ENCODE results near the gene ETS1. TPM values are rescaled to one million over a fixed set of nuclear protein-coding genes. Genes with fewer than 3 reads are reported as not detected.
"Not testable (repeated sequence)": the region's sequence is repeated elsewhere in the genome, so short reads cannot be mapped to it uniquely, and the experiment has no call there.

Gene ETS1
- total RNA-seq, 2 experiments from 2014 or later, result 579 to 590 TPM

DNA sequence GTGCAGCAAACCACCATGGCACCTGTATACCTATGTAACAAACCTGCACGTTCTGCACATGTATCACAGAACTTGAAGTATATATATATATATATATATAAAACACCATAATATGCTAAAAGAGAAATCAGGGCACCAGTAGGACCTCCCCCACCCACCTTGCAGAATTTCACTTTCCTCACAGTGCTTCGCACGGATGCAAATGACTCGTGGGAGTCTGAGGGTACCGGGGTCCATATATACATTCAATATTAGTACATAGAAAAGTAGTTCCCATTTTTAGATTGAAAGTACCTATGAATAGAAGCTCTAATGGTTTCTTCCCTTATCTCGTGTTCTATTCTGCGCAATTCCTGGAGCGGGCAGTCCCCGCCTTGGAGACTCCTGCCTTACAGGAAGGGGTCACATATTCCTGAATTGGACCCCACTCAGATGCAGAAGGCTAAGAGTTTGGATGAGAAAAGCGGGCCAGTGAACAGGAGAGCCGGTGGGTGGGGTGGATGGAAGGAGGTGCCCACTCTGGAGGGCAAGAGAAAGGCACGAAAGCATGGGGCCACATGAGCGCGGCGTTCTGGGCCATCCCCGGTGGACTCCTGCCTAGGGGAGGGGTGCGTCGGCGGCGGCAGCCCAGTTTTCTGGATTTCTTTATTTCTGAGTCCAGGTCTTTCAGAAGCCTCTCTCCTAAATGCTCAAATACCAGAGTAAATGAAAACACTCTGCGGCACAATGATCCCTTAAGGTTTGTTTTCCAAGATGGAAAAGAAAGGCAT, 136.3 kb downstream of the ETS1 start:
- ATAC-seq (ENCODE audit: poor library complexity) (no peak), DNase-seq (peak in 1 of 14 experiments; percentile 4)
- no peaks in the 10 kb centered on the region for H3K27me3 ChIP-seq (ENCODE audit: control insufficient read depth in 1 of 2, insufficient read depth in 2 of 2, low read length in 2 of 2)
- H3K9me3 ChIP-seq (ENCODE audit: control insufficient read depth in 1 of 2, insufficient read depth in 1 of 2, low read length in 2 of 2), result no peaks in the 10 kb centered on the region
- no peak for TF ChIP-seq CTCF (IDR thresholded peaks at IDR 0.05)
- H3K4me1 ChIP-seq (ENCODE audit: insufficient read depth, low read length), result peaks cover 35% of the 10 kb centered on the region
- POLR2A ChIA-PET, result interaction anchor here (0.6 to 1.5 kb wide), 7 partner anchors 14 to 149 kb away, joined by 3 to 4 read pairs (median 3); no protein-coding TSS in a partner anchor
- Mint-ChIP-seq H3K36me3 (ENCODE audit: low read depth) (peaks cover 15% of the 10 kb centered on the region), H3K9me3 (peaks cover 4% of the 10 kb centered on the region), H3K4me3 (peak overlapping the region; percentile 22), H3K27me3 (no peaks in the 10 kb centered on the region), H3K27ac (peak overlapping the region; percentile 65), H3K4me1 (ENCODE audit: low read depth) (peaks cover 77% of the 10 kb centered on the region)
- no peak overlapping the region for H3K27ac ChIP-seq (ENCODE audit: low read depth in 1 of 2, low read length in 2 of 2)
- CTCF ChIA-PET, result interaction anchor here (0.7 to 1.4 kb wide), 2 partner anchors 113 to 279 kb away, joined by 3 to 4 read pairs; no protein-coding TSS in a partner anchor
- H3K4me3 ChIP-seq (ENCODE audit: low read length), result no peak overlapping the region
- intact Hi-C loops (cut with DNase I, micrococcal nuclease), result no loop called here
- peaks cover 4% of the 10 kb centered on the region for H3K36me3 ChIP-seq (ENCODE audit: insufficient read depth, low read length)

GRCh38 chr11:128450425-128450824, 136.9 kb downstream of the ETS1 start:
- CTCF ChIA-PET, result interaction anchor here (1.0 to 1.4 kb wide), 2 partner anchors 8 to 278 kb away, joined by 3 to 4 read pairs; no protein-coding TSS in a partner anchor
- H3K4me1 ChIP-seq (ENCODE audit: insufficient read depth, low read length), result peaks cover 29% of the 10 kb centered on the region
- H3K36me3 ChIP-seq (ENCODE audit: insufficient read depth, low read length); H3K9me3 ChIP-seq (ENCODE audit: control insufficient read depth in 1 of 2, insufficient read depth in 1 of 2, low read length in 2 of 2); H3K4me3 ChIP-seq (ENCODE audit: low read length); H3K27me3 ChIP-seq (ENCODE audit: control insufficient read depth in 1 of 2, insufficient read depth in 2 of 2, low read length in 2 of 2); ATAC-seq (ENCODE audit: poor library complexity); intact Hi-C loops (cut with DNase I, micrococcal nuclease); H3K27ac Mint-ChIP-seq; DNase-seq; H3K36me3 Mint-ChIP-seq (ENCODE audit: low read depth); H3K27ac ChIP-seq (ENCODE audit: low read depth in 1 of 2, low read length in 2 of 2); H3K27me3 Mint-ChIP-seq; H3K9me3 Mint-ChIP-seq: not testable (repeated sequence)
- POLR2A ChIA-PET, result interaction anchor here (0.6 to 1.6 kb wide), 4 partner anchors 25 to 146 kb away, joined by 3 to 6 read pairs (median 3); no protein-coding TSS in a partner anchor
- Mint-ChIP-seq H3K4me3 (peak overlapping the region; percentile 12), H3K4me1 (ENCODE audit: low read depth) (peaks cover 77% of the 10 kb centered on the region)

DNA sequence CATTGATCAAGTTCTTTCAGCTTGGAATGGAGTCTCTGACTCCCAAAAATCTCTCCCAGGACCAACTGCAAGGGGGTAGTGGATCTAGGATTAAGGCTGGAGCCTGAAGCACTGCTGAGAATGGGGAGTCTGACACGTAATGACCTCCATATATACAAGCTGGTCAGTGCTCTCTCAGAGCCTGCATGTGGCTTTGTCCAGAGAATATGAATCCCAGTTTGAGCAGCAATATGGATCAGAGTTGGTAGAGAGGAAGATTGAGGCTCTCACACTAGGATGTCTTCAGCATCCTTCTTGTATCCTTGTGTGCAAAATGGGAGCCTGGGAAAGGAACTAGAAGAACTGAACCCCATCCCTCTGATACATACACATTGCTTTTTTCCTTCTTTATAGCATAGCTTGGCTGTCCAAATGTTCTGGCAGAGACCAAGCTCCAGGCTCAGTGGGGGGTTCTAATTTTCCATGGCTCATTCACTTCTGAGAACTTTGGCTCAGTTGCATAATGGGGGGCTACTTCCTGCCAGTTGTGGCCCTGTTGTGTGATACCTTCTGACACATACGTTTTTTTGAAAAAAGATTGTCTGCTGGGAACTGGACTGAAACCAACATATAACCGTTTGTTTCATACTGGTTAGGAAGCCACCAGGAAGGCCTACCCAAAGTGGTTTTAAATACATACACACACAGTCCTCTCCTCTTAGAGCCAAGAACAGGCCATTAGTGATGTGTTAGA, 138.2 kb downstream of the ETS1 start:
- no peaks in the 10 kb centered on the region for H3K36me3 ChIP-seq (ENCODE audit: insufficient read depth, low read length)
- no peaks in the 10 kb centered on the region for H3K27me3 Mint-ChIP-seq
- H3K4me3 Mint-ChIP-seq, result no peak overlapping the region
- peaks cover 4% of the 10 kb centered on the region for H3K36me3 Mint-ChIP-seq (ENCODE audit: low read depth)
- ATAC-seq (ENCODE audit: poor library complexity) (no peak), DNase-seq (no peak)
- TF ChIP-seq CTCF (IDR thresholded peaks at IDR 0.05), result no peak
- no peaks in the 10 kb centered on the region for H3K9me3 ChIP-seq (ENCODE audit: control insufficient read depth in 1 of 2, insufficient read depth in 1 of 2, low read length in 2 of 2)
- H3K9me3 Mint-ChIP-seq, result peaks cover 4% of the 10 kb centered on the region
- no peak overlapping the region for H3K27ac ChIP-seq (ENCODE audit: low read depth in 1 of 2, low read length in 2 of 2)
- POLR2A ChIA-PET, result interaction anchor here (1.0 to 1.6 kb wide), 4 partner anchors 26 to 149 kb away, joined by 3 to 6 read pairs (median 4); no protein-coding TSS in a partner anchor
- intact Hi-C loops (cut with DNase I, micrococcal nuclease), result no loop called here
- H3K4me1 ChIP-seq (ENCODE audit: insufficient read depth, low read length), result peaks cover 22% of the 10 kb centered on the region
- H3K4me3 ChIP-seq (ENCODE audit: low read length), result no peak overlapping the region
- CTCF ChIA-PET, result interaction anchor here (0.7 to 1.0 kb wide), 4 partner anchors 27 to 126 kb away, joined by 3 to 4 read pairs (median 3); no protein-coding TSS in a partner anchor
- H3K4me1 Mint-ChIP-seq (ENCODE audit: low read depth), result peaks cover 64% of the 10 kb centered on the region
- peak overlapping the region; percentile 42 for H3K27ac Mint-ChIP-seq
- no peaks in the 10 kb centered on the region for H3K27me3 ChIP-seq (ENCODE audit: control insufficient read depth in 1 of 2, insufficient read depth in 2 of 2, low read length in 2 of 2)
